ENCODE data around the gene DAO.

DNA sequence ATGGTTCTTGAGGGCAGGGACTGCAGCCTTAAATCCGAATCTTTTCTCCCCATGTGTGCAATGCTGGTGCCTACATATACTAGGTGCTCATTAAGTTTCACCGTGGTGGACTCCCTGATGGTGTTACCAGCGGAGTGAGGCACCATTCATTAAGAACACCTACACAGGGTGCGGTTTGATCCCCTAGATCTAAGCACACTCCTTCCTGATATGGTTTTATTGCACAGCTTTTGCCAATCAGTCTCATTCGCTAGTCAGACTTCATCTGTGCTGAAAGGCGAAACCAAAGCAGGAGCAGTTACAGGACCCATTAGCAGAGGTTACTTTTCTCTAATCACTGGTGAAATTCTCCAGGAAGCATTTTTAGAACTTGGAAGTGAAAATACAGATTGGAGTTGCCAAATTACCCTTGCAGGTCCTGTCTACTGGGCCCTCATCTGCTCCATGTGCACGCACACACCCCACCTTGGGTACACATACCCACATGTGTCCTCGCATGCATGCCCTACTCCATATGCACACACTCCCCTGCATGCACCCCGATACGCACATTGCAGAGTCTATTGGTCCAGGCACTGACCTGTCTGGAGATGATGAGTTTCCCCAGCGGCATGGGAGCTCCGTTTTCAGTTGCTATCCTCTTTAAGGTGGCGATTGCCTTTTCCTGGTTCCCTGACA is 58.5 kb downstream of the DAO start:
- TF ChIP-seq POLR2AphosphoS5 (IDR thresholded peaks at IDR 0.05): no peak
- TF ChIP-seq, protein P1, sequence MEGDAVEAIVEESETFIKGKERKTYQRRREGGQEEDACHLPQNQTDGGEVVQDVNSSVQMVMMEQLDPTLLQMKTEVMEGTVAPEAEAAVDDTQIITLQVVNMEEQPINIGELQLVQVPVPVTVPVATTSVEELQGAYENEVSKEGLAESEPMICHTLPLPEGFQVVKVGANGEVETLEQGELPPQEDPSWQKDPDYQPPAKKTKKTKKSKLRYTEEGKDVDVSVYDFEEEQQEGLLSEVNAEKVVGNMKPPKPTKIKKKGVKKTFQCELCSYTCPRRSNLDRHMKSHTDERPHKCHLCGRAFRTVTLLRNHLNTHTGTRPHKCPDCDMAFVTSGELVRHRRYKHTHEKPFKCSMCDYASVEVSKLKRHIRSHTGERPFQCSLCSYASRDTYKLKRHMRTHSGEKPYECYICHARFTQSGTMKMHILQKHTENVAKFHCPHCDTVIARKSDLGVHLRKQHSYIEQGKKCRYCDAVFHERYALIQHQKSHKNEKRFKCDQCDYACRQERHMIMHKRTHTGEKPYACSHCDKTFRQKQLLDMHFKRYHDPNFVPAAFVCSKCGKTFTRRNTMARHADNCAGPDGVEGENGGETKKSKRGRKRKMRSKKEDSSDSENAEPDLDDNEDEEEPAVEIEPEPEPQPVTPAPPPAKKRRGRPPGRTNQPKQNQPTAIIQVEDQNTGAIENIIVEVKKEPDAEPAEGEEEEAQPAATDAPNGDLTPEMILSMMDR (IDR thresholded peaks at IDR 0.05): no peak
- no peak for TF ChIP-seq POLR2A (IDR thresholded peaks at IDR 0.05)

Data from stomach (tissue), 4 donors.